Mononuclear cell (primary cell): ENCODE data around the gene MRPL38. TPM values are rescaled to one million over a fixed set of nuclear protein-coding genes. Genes with fewer than 3 reads are reported as not detected.
"Not testable (repeated sequence)": the region's sequence is repeated elsewhere in the genome, so short reads cannot be mapped to it uniquely, and the experiment has no call there.

Experiments
- H3K27me3 ChIP-seq: 2 replicates; pipeline ENCODE4 v1.6.0; 2011; ENCODE audit warnings: low read length, control low read depth; ENCODE audit not compliant: insufficient read depth
- H3K4me1 ChIP-seq: 2 replicates; pipeline ENCODE4 v1.5.1; 2011; ENCODE audit warnings: mild to moderate bottlenecking, low read length, control low read depth; ENCODE audit not compliant: insufficient read depth
- H3K4me3 ChIP-seq: 2 replicates; pipeline ENCODE4 v1.5.1; 2011; ENCODE audit warnings: mild to moderate bottlenecking, low read length, moderate library complexity
- H3K9me3 ChIP-seq: 2 replicates; pipeline ENCODE4 v1.5.1; 2011; ENCODE audit warnings: low read depth, mild to moderate bottlenecking, control low read depth, low read length
- total RNA-seq: library from RNA; depleted of rRNA; stranded (reverse); fragments of >200 nt; gene quantifications from one replicate; pipeline ENCODE4 v1.2.3, GENCODE V29; 2012

MRPL38 gene
- total RNA-seq, 1 donor, result 45.4 TPM

GRCh38 chr17:75878174-75878998 lies 26.3 kb downstream of the MRPL38 start, which contains the start of gene TRIM47:
Gene TRIM47, minus strand, starts transcription at chr17:75878581. Its CDS starts 33 bp downstream, at chr17:75878548.
- Histone ChIP-seq H3K9me3 (no peaks in the 10 kb centered on the region), H3K4me1 (peaks cover 39% of the 10 kb centered on the region), H3K27me3 (peaks cover 11% of the 10 kb centered on the region), H3K4me3 (peak within 1 kb of the TSS; percentile 23)

GRCh38 chr17:75877752-75878173 lies 26.9 kb downstream of the MRPL38 start:
- Histone ChIP-seq H3K4me3 (peak overlapping the region; percentile 23), H3K27me3 (peaks cover 11% of the 10 kb centered on the region), H3K9me3 (no peaks in the 10 kb centered on the region), H3K4me1 (peaks cover 43% of the 10 kb centered on the region)

DNA sequence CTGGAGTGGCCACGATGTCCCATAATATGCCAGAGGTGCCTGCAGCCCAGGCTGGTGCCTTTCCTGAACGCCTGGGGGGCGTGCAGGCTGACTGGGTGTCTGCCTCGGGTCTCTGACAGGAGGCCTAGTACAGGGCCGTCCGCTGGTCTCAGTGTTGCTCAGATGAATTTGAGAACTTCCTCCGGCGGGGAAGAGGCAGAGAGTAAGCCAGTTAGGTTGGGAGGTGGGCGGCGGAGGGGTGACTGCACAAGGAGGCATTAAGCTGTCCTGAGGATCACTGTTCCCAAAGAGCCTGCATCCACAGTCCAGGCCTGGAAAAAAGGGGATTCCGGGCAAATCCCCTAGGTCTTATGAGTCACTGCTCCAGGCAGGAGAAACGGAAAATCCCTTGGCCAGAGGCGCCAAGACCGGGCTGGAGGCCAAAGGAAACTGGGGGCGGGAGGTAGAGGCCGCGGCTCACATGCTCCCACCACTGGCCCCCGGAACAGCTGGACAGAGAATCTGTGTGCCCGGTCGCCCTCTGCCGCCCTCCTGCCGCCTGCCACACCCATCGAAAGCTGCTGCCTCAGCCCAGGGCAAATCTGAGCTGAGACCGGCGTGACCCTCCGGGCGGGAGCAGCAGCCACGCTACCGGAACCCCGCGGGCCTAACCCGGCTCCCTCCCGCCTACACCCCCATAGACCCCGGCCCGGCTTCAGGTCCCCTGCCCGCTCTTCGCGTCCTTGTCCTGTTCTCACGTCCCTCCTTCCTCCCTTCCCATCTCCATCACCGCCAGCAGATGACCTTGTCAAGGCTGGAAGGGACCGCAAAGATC lies 27.5 kb downstream of the MRPL38 start:
- Histone ChIP-seq H3K4me3 (peak overlapping the region; percentile 23), H3K4me1 (peaks cover 49% of the 10 kb centered on the region), H3K27me3 (peaks cover 11% of the 10 kb centered on the region), H3K9me3 (no peaks in the 10 kb centered on the region)

DNA sequence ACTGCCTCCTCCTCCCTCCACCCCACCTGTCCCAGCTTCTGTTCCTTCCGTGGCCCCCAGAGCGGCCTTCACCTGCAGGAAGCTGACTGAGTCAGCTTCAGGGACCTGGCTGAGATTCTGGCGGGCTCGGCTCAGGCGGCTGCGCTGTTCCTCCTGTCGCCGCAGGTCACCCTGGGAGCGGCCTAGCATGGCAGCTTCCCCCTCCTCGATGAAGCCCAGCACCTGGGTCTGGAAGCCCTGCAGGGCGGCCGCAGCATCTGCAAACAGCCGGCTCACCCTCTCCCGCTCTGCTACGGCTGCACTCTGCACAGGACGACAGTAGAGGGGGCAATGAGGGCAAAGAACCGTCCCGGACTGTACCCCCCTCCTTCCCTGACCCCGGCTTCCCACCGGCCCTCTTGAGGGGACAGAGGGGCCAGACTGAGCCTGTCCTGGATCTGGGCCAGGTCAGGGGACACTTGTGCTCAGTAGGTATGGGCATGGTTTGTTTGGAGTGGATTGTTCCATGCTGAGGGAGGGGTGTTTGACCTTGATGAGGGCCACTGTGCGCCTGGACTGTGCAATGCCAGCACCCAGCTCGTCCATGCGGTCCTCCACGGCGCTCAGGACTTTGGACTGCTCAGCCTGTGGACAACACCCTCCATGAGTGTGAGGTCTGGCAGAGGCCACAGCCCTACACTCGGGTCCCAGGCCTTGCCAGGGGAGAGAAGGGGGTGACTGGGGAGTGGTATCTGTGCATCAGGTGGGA lies 28.3 kb downstream of the MRPL38 start:
- H3K4me3 ChIP-seq, result peak overlapping the region; percentile 8
- no peaks in the 10 kb centered on the region for H3K9me3 ChIP-seq
- peaks cover 49% of the 10 kb centered on the region for H3K4me1 ChIP-seq
- peaks cover 11% of the 10 kb centered on the region for H3K27me3 ChIP-seq

- H3K27me3 ChIP-seq, result peaks cover 11% of the 10 kb centered on the region
- H3K9me3 ChIP-seq, result no peaks in the 10 kb centered on the region
- H3K4me1 ChIP-seq, result peaks cover 49% of the 10 kb centered on the region
- H3K4me3 ChIP-seq, result no peak overlapping the region
Measured at GRCh38 chr17:75875940-75876189, 28.8 kb downstream of the MRPL38 start.

DNA sequence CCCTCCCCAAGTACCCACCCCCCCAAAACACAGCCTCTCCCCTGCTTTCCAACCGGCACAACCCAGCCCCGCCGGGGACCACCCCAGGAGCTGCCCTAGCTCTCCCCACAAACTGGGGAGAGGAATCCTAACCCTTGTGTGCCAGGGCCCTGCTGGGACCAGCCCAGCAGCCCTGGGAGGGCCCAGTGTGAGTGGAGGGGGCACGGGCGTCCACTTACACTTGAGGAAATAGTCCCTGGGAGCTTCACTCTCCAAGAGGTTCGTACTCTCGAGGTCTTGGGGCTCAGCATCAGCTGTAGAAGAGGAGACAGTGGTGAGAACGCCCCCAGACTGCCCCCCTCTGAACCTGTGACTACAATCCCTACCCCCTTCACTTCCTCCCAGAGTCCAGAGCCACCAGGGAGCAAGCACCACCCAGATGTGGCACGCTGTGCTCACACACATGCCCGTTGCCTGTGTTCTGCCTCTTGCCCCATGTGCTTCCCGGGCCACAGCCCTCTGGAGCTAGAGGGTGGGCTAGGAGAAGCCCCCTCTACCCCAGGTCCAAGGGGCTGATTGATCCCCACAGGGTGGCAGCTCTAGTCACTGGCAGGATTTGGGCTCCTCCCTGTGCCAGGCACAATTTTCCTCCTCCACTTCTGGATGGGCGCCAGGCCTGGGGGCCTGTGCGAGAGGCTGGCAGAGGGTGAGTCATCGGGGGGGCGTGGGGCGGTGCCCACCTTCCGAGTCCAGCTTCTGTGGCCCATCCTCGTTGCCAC lies 29.3 kb downstream of the MRPL38 start:
- Histone ChIP-seq H3K4me3 (no peak overlapping the region), H3K9me3 (no peaks in the 10 kb centered on the region), H3K4me1 (peaks cover 49% of the 10 kb centered on the region), H3K27me3 (peaks cover 11% of the 10 kb centered on the region)

DNA sequence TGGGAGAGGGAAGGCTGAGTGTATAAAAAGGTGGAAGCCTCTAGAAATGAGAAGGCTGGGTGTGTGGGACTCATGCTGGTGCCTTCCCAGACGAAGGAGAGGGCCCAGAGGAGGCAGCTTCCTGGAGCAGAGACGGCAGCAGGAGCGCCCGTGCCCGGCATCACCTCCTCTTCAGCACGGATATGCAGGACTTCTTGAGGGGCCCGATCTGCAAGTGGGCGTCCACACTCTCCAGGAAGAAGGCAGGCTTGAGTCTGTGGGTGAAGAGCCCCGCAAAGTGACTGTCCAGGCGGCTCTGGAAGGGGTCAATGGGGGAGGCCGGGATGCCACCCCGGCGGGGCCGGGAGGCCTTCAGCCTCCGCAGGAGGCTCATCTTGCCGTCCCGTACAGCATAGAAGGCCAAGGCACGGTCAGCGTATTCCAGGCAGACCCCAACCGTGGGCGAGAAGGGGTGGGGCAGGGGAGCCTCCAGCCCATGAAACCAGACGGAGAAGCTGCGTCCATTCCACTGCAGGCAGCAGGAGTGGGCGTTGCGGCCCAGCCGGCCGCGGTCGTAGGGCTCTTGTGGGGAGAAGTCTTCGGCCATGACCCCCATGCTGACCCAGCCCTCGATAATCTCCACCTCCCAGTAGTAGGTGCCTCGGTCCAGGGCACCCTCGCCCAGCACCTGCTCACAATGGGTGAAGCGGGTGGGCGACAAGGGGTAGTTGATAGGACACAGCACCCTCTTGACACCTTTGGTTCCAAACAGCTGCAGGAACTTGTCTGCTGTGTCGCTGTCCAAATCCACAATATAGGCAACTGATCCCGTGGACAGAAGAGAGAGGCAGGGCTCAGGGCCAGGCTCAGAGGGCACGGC lies 30.1 kb downstream of the MRPL38 start:
- H3K9me3 ChIP-seq, result no peaks in the 10 kb centered on the region
- peaks cover 8% of the 10 kb centered on the region for H3K27me3 ChIP-seq
- peaks cover 49% of the 10 kb centered on the region for H3K4me1 ChIP-seq
- no peak overlapping the region for H3K4me3 ChIP-seq

DNA sequence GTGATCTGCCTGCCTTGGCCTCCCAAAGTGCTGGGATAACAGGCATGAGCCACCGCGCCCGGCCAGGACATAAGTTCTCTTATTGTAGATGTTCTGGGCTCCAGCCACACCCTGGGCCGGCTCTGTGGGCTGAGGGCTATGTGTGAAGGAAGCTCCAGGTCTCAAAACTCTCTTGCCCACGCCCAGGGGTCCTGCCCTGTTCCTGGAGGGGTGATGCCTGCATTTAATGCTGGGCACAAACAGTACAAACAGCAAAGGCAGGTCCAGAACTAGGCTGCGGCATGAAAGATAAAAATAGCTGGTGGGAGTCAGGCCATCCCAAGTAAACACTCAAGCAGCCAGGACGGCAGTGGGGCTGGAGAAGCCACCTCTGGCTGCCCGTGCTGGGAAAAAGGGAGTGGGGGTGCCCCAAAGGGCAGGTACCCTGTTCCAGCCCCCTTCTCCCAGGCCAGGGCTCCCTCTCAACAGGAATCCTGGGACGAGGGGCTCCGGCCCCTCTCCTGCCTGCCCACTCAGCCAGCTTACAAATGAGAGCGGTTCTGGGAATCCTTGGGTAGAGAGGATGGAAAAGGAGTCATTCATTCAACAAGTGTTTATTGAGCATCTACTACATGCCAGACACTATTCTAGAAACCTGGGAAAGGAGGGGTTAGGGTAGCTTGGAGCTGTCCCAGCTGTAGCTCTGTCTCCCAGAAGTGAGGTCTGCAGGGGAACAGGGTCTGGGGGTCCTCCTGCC lies 30.9 kb downstream of the MRPL38 start:
- H3K4me1 ChIP-seq, result peaks cover 44% of the 10 kb centered on the region
- H3K4me3 ChIP-seq, result no peak overlapping the region
- no peaks in the 10 kb centered on the region for H3K9me3 ChIP-seq
- H3K27me3 ChIP-seq, result peaks cover 2% of the 10 kb centered on the region

- Histone ChIP-seq H3K4me3 (no peak overlapping the region), H3K4me1 (peaks cover 35% of the 10 kb centered on the region), H3K27me3 (no peaks in the 10 kb centered on the region), H3K9me3 (no peaks in the 10 kb centered on the region)
Measured at GRCh38 chr17:75872434-75873351, 32.0 kb downstream of the MRPL38 start.

DNA sequence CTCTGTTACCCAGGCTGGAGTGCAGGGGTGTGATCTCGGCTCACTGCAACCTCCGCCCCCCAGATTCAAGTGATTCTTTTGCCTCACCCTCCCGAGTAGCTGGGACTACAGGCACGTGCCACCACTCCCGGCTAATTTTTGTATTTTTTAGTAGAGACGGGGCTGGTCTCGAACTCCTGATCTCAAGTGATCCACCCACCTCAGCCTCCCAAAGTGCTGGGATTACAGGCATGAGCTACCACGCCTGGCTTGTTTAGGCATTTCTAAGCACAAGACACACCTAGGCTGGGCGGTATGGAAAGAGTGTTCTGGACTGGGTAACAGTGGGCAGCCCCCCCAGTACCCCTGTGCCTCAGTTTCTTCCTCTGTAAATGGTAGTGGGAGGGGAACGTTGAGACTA lies 34.5 kb downstream of the MRPL38 start:
- H3K9me3 ChIP-seq, H3K4me3 ChIP-seq, H3K27me3 ChIP-seq: not testable (repeated sequence)
- H3K4me1 ChIP-seq, result peaks cover 11% of the 10 kb centered on the region

DNA sequence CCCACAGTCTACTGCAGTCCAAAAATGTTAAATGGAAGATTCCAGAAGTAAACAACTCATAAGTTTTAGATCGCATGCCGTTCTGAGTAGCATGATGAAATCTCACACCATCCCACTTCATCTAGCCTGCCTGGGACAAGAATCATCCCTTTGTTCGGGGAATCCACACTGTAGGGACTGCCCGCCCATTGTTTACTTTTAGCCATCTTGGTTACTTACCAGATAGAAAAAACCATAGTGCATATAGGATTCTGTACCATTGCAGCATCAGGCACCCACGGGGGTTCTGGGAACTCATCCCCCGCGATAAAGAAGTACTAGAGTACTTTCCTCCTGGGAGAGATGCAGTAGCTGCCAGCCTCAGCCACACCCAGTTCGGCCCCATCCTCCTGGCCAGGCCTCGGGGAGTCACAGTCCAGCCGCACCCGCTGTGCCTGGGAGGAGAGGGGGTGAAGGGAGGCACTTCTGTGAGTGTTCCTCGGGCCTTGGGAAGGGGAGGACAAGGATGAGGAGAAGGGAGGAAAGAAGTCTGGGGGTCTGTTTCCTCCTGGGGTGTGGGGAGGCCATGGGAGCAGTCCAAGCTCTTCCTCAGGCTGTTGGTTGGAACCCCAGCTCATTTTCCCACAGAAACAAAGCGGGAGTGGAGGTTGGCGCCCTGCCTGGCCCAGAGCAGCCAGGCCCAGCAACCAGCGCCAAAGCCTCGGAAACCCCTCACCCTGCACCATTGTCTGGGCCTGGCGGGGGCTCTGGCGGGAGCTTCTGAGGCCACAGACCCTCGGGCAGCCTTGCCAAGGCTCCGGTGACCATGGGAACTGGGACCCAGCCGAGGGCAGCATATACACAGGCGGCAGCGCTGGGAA lies 35.2 kb downstream of the MRPL38 start:
- Histone ChIP-seq H3K4me3 (no peak overlapping the region), H3K4me1 (peaks cover 18% of the 10 kb centered on the region), H3K9me3 (no peaks in the 10 kb centered on the region), H3K27me3 (no peaks in the 10 kb centered on the region)

- H3K27me3 ChIP-seq, H3K4me3 ChIP-seq, H3K9me3 ChIP-seq: not testable (repeated sequence)
- peaks cover 25% of the 10 kb centered on the region for H3K4me1 ChIP-seq
Measured at GRCh38 chr17:75868730-75869281, 35.9 kb downstream of the MRPL38 start.
